GM18858 (cell line): ENCODE measurements around the gene SAMD10.
"Not testable (repeated sequence)": the region's sequence is repeated elsewhere in the genome, so short reads cannot be mapped to it uniquely, and the experiment has no call there.

Experiments used
- ATAC-seq: cut with Tn5 transposase; IDR thresholded peaks from one replicate; pipeline ENCODE4 v1.9.1; 2021; ENCODE audit not compliant: unreplicated experiment

SAMD10 gene

GRCh38 chr20:63942969-63943807, 36.3 kb downstream of the SAMD10 start:
- no peak for ATAC-seq

GRCh38 chr20:63942250-63942951, 37.0 kb downstream of the SAMD10 start:
- ATAC-seq = no peak

GRCh38 chr20:63941282-63942081, 38.0 kb downstream of the SAMD10 start:
- ATAC-seq = no peak

- no peak for ATAC-seq
These were observed 38.8 kb downstream of the SAMD10 start for GRCh38 chr20:63940472-63941266.

- ATAC-seq = no peak
These were observed 39.4 kb downstream of the SAMD10 start for GRCh38 chr20:63940071-63940471.

GRCh38 chr20:63939061-63939935, 40.1 kb downstream of the SAMD10 start:
- ATAC-seq = no peak

GRCh38 chr20:63937596-63937995, 41.8 kb downstream of the SAMD10 start:
- no peak for ATAC-seq

GRCh38 chr20:63935447-63935846, 44.0 kb downstream of the SAMD10 start:
- no peak for ATAC-seq

- no peak for ATAC-seq
These were observed 45.0 kb downstream of the SAMD10 start for GRCh38 chr20:63934271-63935068.

GRCh38 chr20:63933646-63934045, 45.8 kb downstream of the SAMD10 start:
- ATAC-seq = no peak

GRCh38 chr20:63932606-63933160, 46.8 kb downstream of the SAMD10 start:
- ATAC-seq = no peak

GRCh38 chr20:63931735-63932134, 47.7 kb downstream of the SAMD10 start:
- ATAC-seq = no peak

- no peak for ATAC-seq
These were observed 48.4 kb downstream of the SAMD10 start for GRCh38 chr20:63930971-63931553.

GRCh38 chr20:63929473-63929883, 50.0 kb downstream of the SAMD10 start:
- not testable (repeated sequence) for ATAC-seq

- ATAC-seq = no peak
These were observed 50.4 kb downstream of the SAMD10 start for GRCh38 chr20:63929071-63929470.

GRCh38 chr20:63926298-63926697, 53.1 kb downstream of the SAMD10 start:
- ATAC-seq = no peak

GRCh38 chr20:63924241-63924640, 55.2 kb downstream of the SAMD10 start:
- no peak for ATAC-seq
